ENCODE data around the gene RS1. TPM values are rescaled to one million over a fixed set of nuclear protein-coding genes. Genes with fewer than 3 reads are reported as not detected.
A peak's percentile ranks its signal among the peaks of the same experiment; 100 is the strongest.

Gene RS1
- polyA plus RNA-seq = under 1 TPM in 1 of 4 donors, not detected in 3; 0.03 TPM
- long read RNA-seq, donor 1 = 0 reads
- long read RNA-seq, donor 2 = 0 reads
- long read RNA-seq, donor 3 = 0 reads
- long read RNA-seq, donor 4 = 0 reads
- long read RNA-seq, donor 5 = 0 reads
- long read RNA-seq, donor 6 = 0 reads
- long read RNA-seq, donor 7 = 0 reads
- long read RNA-seq, donor 8 = 0 reads
- long read RNA-seq, donor 9 = 0 reads
- long read RNA-seq, donor 10 = 0 reads

DNA sequence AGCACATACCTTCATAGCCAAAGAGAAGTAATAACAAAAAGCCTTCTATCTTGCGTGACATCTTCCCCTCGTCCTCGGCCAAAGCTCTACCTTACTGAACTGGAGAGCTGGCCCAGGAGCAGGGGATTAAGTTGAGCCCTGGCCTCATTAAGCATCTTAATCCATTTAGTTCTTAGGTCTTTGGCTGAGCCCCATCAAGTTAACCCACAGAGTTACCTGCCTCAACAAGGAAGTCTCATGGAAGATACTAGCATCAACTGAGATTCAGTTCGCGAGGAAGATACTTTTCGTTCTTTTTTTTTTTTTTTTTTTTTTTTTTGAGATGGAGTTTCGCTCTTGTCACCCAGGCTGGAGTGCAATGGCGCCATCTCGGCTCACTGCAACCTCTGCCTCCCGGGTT lies at the start of gene RS1:
RS1 (minus strand) TSS at position 101 of the 400 bp plus-strand sequence; CDS start at position 61, 40 bp downstream.
- Histone ChIP-seq H3K9me3 (ENCODE audit: control insufficient read depth in 2 of 2, insufficient read depth in 1 of 2, low read depth in 1 of 2, low read length in 1 of 2) (no peaks in the 10 kb centered on the region), H3K4me1 (ENCODE audit: control insufficient read depth in 3 of 3, insufficient read depth in 2 of 3, low read depth in 1 of 3, low read length in 2 of 3) (no peaks in the 10 kb centered on the region), H3K36me3 (ENCODE audit: control insufficient read depth in 3 of 3, insufficient read depth in 2 of 3, low read depth in 1 of 3, low read length in 3 of 3) (no peaks in the 10 kb centered on the region), H3K27ac (ENCODE audit: low read depth in 1 of 3, low read length in 2 of 3) (no peak within 1 kb of the TSS), H3K4me3 (ENCODE audit: low read depth in 1 of 3, low read length in 3 of 3) (no peak within 1 kb of the TSS), H3K27me3 (ENCODE audit: control insufficient read depth in 3 of 3, insufficient read depth in 3 of 3, low read length in 3 of 3) (no peaks in the 10 kb centered on the region)
- DNase-seq = no peak
- WGBS, 3 donors = 91 to 92% (median 92%) methylated on average over 9 to 10 of the region's 10 CpGs
- FAIRE-seq = no peak

DNA sequence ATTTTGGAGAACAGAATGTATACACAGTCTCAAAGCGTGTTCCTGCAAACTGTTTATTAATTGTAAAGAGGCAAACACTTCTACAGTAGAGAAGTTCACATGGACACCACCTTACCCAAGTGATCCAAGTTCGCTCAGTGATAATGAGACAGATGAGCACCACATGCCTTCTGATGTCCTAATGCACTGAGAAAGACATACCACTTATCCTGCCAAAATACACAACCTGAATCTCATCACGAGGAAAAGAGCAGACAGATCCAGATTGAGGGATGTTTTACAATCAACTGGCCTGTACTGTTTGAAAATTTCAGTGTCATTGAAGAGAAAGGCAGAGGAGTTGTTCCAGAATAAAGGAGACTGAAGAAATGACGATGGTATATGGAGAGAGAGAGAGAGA lies 47.9 kb upstream of the RS1 start:
- H3K36me3 ChIP-seq (ENCODE audit: control insufficient read depth in 3 of 3, insufficient read depth in 2 of 3, low read depth in 1 of 3, low read length in 3 of 3) = no peaks in the 10 kb centered on the region
- H3K27ac ChIP-seq (ENCODE audit: low read depth in 1 of 3, low read length in 2 of 3) = no peak overlapping the region
- no peaks in the 10 kb centered on the region for H3K4me1 ChIP-seq (ENCODE audit: control insufficient read depth in 3 of 3, insufficient read depth in 2 of 3, low read depth in 1 of 3, low read length in 2 of 3)
- DNase-seq (no peak), FAIRE-seq (no peak)
- no peaks in the 10 kb centered on the region for H3K9me3 ChIP-seq (ENCODE audit: control insufficient read depth in 2 of 2, insufficient read depth in 1 of 2, low read depth in 1 of 2, low read length in 1 of 2)
- peaks cover 0 to 3% (median 0%) of the 10 kb centered on the region in 3 donors for H3K27me3 ChIP-seq (ENCODE audit: control insufficient read depth in 3 of 3, insufficient read depth in 3 of 3, low read length in 3 of 3)
- H3K4me3 ChIP-seq (ENCODE audit: low read depth in 1 of 3, low read length in 3 of 3) = no peak overlapping the region
- 61 to 83% (median 81%) methylated on average over 4 of the region's 4 CpGs for WGBS, 3 donors

- Histone ChIP-seq H3K4me1 (ENCODE audit: control insufficient read depth in 3 of 3, insufficient read depth in 2 of 3, low read depth in 1 of 3, low read length in 2 of 3) (no peaks in the 10 kb centered on the region), H3K9me3 (ENCODE audit: control insufficient read depth in 2 of 2, insufficient read depth in 1 of 2, low read depth in 1 of 2, low read length in 1 of 2) (no peaks in the 10 kb centered on the region), H3K27me3 (ENCODE audit: control insufficient read depth in 3 of 3, insufficient read depth in 3 of 3, low read length in 3 of 3) (no peaks in the 10 kb centered on the region), H3K4me3 (ENCODE audit: low read depth in 1 of 3, low read length in 3 of 3) (no peak overlapping the region), H3K27ac (ENCODE audit: low read depth in 1 of 3, low read length in 2 of 3) (no peak overlapping the region), H3K36me3 (ENCODE audit: control insufficient read depth in 3 of 3, insufficient read depth in 2 of 3, low read depth in 1 of 3, low read length in 3 of 3) (no peaks in the 10 kb centered on the region)
- WGBS, 3 donors = 88 to 92% (median 89%) methylated on average over 9 of the region's 9 CpGs
- no peak for FAIRE-seq
- no peak for DNase-seq
Measured at GRCh38 chrX:18714910-18715309, 43.0 kb upstream of the RS1 start.

GRCh38 chrX:18709833-18710232 lies 37.9 kb upstream of the RS1 start:
- WGBS, 3 donors = 73 to 92% (median 82%) methylated on average over 3 of the region's 3 CpGs
- DNase-seq = no peak
- Histone ChIP-seq H3K27me3 (ENCODE audit: control insufficient read depth in 3 of 3, insufficient read depth in 3 of 3, low read length in 3 of 3) (no peaks in the 10 kb centered on the region), H3K4me1 (ENCODE audit: control insufficient read depth in 3 of 3, insufficient read depth in 2 of 3, low read depth in 1 of 3, low read length in 2 of 3) (no peaks in the 10 kb centered on the region), H3K9me3 (ENCODE audit: control insufficient read depth in 2 of 2, insufficient read depth in 1 of 2, low read depth in 1 of 2, low read length in 1 of 2) (no peaks in the 10 kb centered on the region), H3K27ac (ENCODE audit: low read depth in 1 of 3, low read length in 2 of 3) (no peak overlapping the region), H3K4me3 (ENCODE audit: low read depth in 1 of 3, low read length in 3 of 3) (no peak overlapping the region), H3K36me3 (ENCODE audit: control insufficient read depth in 3 of 3, insufficient read depth in 2 of 3, low read depth in 1 of 3, low read length in 3 of 3) (no peaks in the 10 kb centered on the region)
- FAIRE-seq = peak; percentile 30

GRCh38 chrX:18707426-18708049 lies 35.6 kb upstream of the RS1 start, which contains the start of gene PPEF1:
TSS of gene PPEF1 (plus strand) at chrX:18707645. CDS start at chrX:18707781, 136 bp downstream.
- H3K27me3 ChIP-seq (ENCODE audit: control insufficient read depth in 3 of 3, insufficient read depth in 3 of 3, low read length in 3 of 3) = no peaks in the 10 kb centered on the region
- no peak within 1 kb of the TSS for H3K27ac ChIP-seq (ENCODE audit: low read depth in 1 of 3, low read length in 2 of 3)
- 50 to 71% (median 58%) methylated on average over 8 of the region's 8 CpGs for WGBS, 3 donors
- FAIRE-seq (no peak), DNase-seq (no peak)
- H3K4me3 ChIP-seq (ENCODE audit: low read depth in 1 of 3, low read length in 3 of 3) = no peak within 1 kb of the TSS
- no peaks in the 10 kb centered on the region for H3K36me3 ChIP-seq (ENCODE audit: control insufficient read depth in 3 of 3, insufficient read depth in 2 of 3, low read depth in 1 of 3, low read length in 3 of 3)
- no peaks in the 10 kb centered on the region for H3K4me1 ChIP-seq (ENCODE audit: control insufficient read depth in 3 of 3, insufficient read depth in 2 of 3, low read depth in 1 of 3, low read length in 2 of 3)
- H3K9me3 ChIP-seq (ENCODE audit: control insufficient read depth in 2 of 2, insufficient read depth in 1 of 2, low read depth in 1 of 2, low read length in 1 of 2) = no peaks in the 10 kb centered on the region

- Histone ChIP-seq H3K4me1 (ENCODE audit: control insufficient read depth in 3 of 3, insufficient read depth in 2 of 3, low read depth in 1 of 3, low read length in 2 of 3) (no peaks in the 10 kb centered on the region), H3K9me3 (ENCODE audit: control insufficient read depth in 2 of 2, insufficient read depth in 1 of 2, low read depth in 1 of 2, low read length in 1 of 2) (no peaks in the 10 kb centered on the region), H3K36me3 (ENCODE audit: control insufficient read depth in 3 of 3, insufficient read depth in 2 of 3, low read depth in 1 of 3, low read length in 3 of 3) (no peaks in the 10 kb centered on the region), H3K27me3 (ENCODE audit: control insufficient read depth in 3 of 3, insufficient read depth in 3 of 3, low read length in 3 of 3) (no peaks in the 10 kb centered on the region), H3K4me3 (ENCODE audit: low read depth in 1 of 3, low read length in 3 of 3) (no peak overlapping the region), H3K27ac (ENCODE audit: low read depth in 1 of 3, low read length in 2 of 3) (peak overlapping the region in 1 of 3 donors; percentile 58)
- no peak for DNase-seq
- WGBS, 3 donors = 62 to 73% (median 68%) methylated on average over 12 of the region's 12 CpGs
- no peak for FAIRE-seq
Measured at GRCh38 chrX:18702362-18703195, 30.7 kb upstream of the RS1 start.

DNA sequence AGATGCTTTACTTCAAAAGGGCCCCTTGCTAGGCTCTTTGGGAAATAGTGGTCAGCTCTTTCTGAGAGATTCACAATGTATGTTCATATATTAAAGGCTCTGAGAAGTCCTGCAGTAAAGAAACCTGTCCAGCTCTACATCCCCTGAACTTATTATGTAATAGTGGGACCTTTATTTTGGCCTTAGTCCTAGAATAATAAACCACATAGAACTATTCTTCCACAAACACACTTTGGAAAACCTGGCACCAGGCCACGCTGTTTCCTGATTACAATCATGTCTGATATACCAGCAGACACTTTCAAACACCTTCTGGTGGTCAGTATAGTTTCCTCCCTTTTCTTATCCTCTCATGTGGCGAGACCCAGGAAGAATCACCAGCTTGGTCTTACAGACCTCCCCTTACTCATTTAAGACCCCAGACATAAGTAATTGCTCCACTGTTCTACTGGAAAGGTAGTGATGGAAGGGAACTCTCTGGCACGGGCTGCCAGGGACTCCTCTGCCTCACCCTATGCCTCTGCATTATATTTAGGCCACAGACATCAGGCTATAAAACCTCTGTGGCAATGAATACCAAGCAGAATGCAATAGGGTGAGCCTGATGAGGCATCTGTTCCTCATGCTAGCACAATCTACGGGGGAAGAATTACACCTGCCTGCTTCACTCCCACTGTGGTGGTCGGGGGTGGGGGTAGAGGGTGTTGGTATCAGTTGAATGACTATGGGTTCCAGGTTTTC lies 29.9 kb upstream of the RS1 start:
- no peak for FAIRE-seq
- H3K9me3 ChIP-seq (ENCODE audit: control insufficient read depth in 2 of 2, insufficient read depth in 1 of 2, low read depth in 1 of 2, low read length in 1 of 2) = no peaks in the 10 kb centered on the region
- 51 to 72% (median 60%) methylated on average over 5 of the region's 5 CpGs for WGBS, 3 donors
- H3K27ac ChIP-seq (ENCODE audit: low read depth in 1 of 3, low read length in 2 of 3) = no peak overlapping the region
- H3K27me3 ChIP-seq (ENCODE audit: control insufficient read depth in 3 of 3, insufficient read depth in 3 of 3, low read length in 3 of 3) = no peaks in the 10 kb centered on the region
- H3K4me1 ChIP-seq (ENCODE audit: control insufficient read depth in 3 of 3, insufficient read depth in 2 of 3, low read depth in 1 of 3, low read length in 2 of 3) = no peaks in the 10 kb centered on the region
- no peaks in the 10 kb centered on the region for H3K36me3 ChIP-seq (ENCODE audit: control insufficient read depth in 3 of 3, insufficient read depth in 2 of 3, low read depth in 1 of 3, low read length in 3 of 3)
- no peak for DNase-seq
- no peak overlapping the region for H3K4me3 ChIP-seq (ENCODE audit: low read depth in 1 of 3, low read length in 3 of 3)
